ENCODE results near the gene KRTAP5-2. TPM values are rescaled to one million over a fixed set of nuclear protein-coding genes. Genes with fewer than 3 reads are reported as not detected.
"Not testable (repeated sequence)": the region's sequence is repeated elsewhere in the genome, so short reads cannot be mapped to it uniquely, and the experiment has no call there.

The KRTAP5-2 gene
- total RNA-seq, 1 experiment from 2014 or later: not detected

- DNase-seq (ENCODE audit: low spot score): peak; percentile 30
Measured at GRCh38 chr11:1628506-1629325, 30.6 kb upstream of the KRTAP5-2 start.

- no peak for DNase-seq (ENCODE audit: low spot score)
Measured at GRCh38 chr11:1625541-1625940, 27.4 kb upstream of the KRTAP5-2 start.

- DNase-seq (ENCODE audit: low spot score): no peak
Measured at GRCh38 chr11:1624621-1625020, 26.5 kb upstream of the KRTAP5-2 start.

- DNase-seq (ENCODE audit: low spot score): no peak
Measured at GRCh38 chr11:1623716-1624115, 25.6 kb upstream of the KRTAP5-2 start.

- no peak for DNase-seq (ENCODE audit: low spot score)
Measured at GRCh38 chr11:1622086-1622485, 24.0 kb upstream of the KRTAP5-2 start, which contains the start of gene KRTAP5-4. TSS of gene KRTAP5-4 (minus strand) at chr11:1622138. CDS start at chr11:1622093, 45 bp downstream.

- DNase-seq (ENCODE audit: low spot score): no peak
Measured at GRCh38 chr11:1619449-1619848, 21.4 kb upstream of the KRTAP5-2 start.

- DNase-seq (ENCODE audit: low spot score): no peak
Measured at GRCh38 chr11:1618231-1618630, 20.1 kb upstream of the KRTAP5-2 start.

- no peak for DNase-seq (ENCODE audit: low spot score)
Measured at GRCh38 chr11:1608363-1608762, 10.3 kb upstream of the KRTAP5-2 start, which contains the start of gene KRTAP5-3. TSS of gene KRTAP5-3 (minus strand) at chr11:1608463. CDS start at chr11:1608385, 78 bp downstream.

- DNase-seq (ENCODE audit: low spot score): not testable (repeated sequence)
Measured at GRCh38 chr11:1607901-1608300, 9.8 kb upstream of the KRTAP5-2 start.

GRCh38 chr11:1607156-1607845, 9.2 kb upstream of the KRTAP5-2 start:
- not testable (repeated sequence) for DNase-seq (ENCODE audit: low spot score)

- not testable (repeated sequence) for DNase-seq (ENCODE audit: low spot score)
Measured at GRCh38 chr11:1605923-1606322, 7.8 kb upstream of the KRTAP5-2 start.

GRCh38 chr11:1604711-1605110, 6.6 kb upstream of the KRTAP5-2 start:
- DNase-seq (ENCODE audit: low spot score): no peak

- DNase-seq (ENCODE audit: low spot score): no peak
Measured at GRCh38 chr11:1604181-1604580, 6.1 kb upstream of the KRTAP5-2 start.

GRCh38 chr11:1603629-1604028, 5.5 kb upstream of the KRTAP5-2 start:
- DNase-seq (ENCODE audit: low spot score): no peak

GRCh38 chr11:1601663-1602062, 3.6 kb upstream of the KRTAP5-2 start:
- not testable (repeated sequence) for DNase-seq (ENCODE audit: low spot score)

GRCh38 chr11:1600626-1601025, 2.5 kb upstream of the KRTAP5-2 start:
- DNase-seq (ENCODE audit: low spot score): no peak

GRCh38 chr11:1598816-1599215, 722 bp upstream of the KRTAP5-2 start:
- DNase-seq (ENCODE audit: low spot score): peak; percentile 33

GRCh38 chr11:1598406-1598805, 312 bp upstream of the KRTAP5-2 start:
- DNase-seq (ENCODE audit: low spot score): not testable (repeated sequence)

GRCh38 chr11:1597331-1597993, 632 bp downstream of the KRTAP5-2 start:
- no peak for DNase-seq (ENCODE audit: low spot score)

- not testable (repeated sequence) for DNase-seq (ENCODE audit: low spot score)
Measured at GRCh38 chr11:1596576-1597121, 1.4 kb downstream of the KRTAP5-2 start.

GRCh38 chr11:1595994-1596575, 2.0 kb downstream of the KRTAP5-2 start:
- DNase-seq (ENCODE audit: low spot score): not testable (repeated sequence)

- DNase-seq (ENCODE audit: low spot score): no peak
Measured at GRCh38 chr11:1592628-1593027, 5.5 kb downstream of the KRTAP5-2 start.
